Fibroblast of skin of left biceps (primary cell): ENCODE measurements around the gene CAPS.

Source experiments
- DNase-seq, 2 experiments: peaks; one replicate each; pipeline ENCODE4 v3.0.0-alpha.2; 2013; ENCODE audit warnings: low read depth in 2 of 2

Gene CAPS

DNA sequence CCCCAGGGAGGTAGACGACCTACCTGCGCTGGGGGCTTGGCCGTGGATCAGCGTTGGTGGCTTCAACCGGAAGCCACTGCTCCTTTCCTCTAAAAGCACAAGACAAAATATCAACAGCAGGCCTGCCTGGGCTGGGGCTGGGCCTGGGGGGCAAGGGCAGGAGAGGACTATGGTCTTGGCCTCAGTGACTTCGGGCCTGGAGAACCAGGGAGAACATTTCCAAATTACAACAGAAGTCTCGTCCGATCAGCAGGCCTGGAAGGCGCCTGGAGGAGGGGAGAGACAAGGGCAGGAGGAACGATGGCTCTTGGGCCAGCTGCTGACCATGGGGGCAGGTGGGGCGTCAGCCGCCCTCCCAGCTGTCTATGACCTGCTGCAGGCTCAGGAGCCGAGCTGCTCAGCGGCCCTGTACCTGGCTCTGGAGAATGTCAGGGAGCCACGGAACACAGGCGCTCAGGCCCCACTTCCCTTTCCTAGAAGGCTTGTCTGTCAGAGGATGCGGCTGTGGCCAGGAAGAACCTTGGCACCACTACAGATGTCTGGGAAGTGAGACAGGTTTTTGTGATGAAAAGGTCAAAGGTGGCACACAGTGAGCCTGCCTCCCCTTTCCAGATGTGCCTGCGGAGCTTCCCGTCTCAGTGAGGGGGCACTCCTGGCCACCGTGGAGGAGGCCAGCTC is 19.5 kb downstream of the CAPS start:
- no peak for DNase-seq

DNA sequence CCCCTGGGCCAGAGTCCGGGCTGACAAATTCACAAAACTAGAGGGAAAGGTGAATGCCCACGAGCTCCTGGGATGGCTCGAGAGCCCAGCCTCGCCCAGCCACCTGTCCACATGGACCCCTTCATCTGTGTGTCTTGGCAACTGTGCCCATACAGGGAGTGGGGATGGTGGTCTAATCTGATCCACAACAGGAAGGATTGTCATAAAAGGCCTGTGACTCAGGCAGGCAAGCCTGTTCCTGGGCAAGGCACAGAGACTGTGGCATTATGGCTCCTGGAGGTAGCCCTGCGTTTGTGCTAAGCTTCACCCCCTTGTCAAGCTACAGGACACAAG is 20.0 kb downstream of the CAPS start:
- DNase-seq: no peak

GRCh38 chr19:5934774-5935472 is 20.9 kb downstream of the CAPS start:
- peak; percentile 10 to 26 for DNase-seq

- DNase-seq: no peak
Measured at GRCh38 chr19:5935473-5936291, 21.6 kb downstream of the CAPS start.

- no peak for DNase-seq
Measured at GRCh38 chr19:5936292-5936592, 22.2 kb downstream of the CAPS start.

- no peak for DNase-seq
Measured at GRCh38 chr19:5937550-5937949, 23.5 kb downstream of the CAPS start.

GRCh38 chr19:5940260-5941208 is 26.5 kb downstream of the CAPS start:
- no peak for DNase-seq

DNA sequence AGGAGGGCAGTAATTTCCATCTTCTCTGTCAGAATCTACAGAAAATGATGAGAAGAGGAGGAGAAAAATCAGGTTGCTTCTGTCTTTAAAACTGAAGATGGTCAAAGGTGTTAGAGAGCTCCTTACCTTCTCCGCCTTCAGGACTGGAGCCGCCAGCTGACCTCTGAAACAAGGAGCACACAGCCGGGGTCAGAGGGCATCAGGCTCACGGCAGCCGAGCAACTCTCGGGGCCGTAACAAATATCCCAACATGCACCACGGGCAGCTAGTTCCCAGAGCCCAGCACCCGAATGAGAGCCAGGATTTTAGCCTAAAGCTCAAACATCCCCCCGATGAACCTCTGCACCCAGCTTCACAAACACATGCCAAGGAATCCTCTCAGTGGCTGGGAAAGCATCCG is 27.6 kb downstream of the CAPS start:
- DNase-seq: no peak

GRCh38 chr19:5943045-5943444 is 29.0 kb downstream of the CAPS start:
- DNase-seq: no peak

DNA sequence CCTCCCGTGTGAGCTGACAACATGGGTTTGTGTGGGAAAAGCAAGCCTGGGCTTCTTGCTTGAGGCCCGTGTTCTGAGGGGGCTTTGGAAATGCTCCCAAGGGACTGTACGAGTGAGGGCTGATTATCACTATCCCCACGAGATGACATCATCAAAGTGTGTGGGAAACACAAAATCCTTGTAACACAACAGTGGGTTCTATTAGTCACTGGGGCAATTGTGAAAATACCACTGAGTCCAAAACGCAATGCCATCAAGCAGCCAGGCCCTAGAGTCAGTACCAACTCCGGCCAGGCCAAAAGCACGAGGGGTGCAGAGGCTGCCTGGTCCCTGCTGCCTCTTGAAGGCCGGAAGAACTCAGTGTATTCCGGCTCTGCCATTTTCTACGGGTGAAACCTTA is 29.6 kb downstream of the CAPS start:
- no peak for DNase-seq

DNA sequence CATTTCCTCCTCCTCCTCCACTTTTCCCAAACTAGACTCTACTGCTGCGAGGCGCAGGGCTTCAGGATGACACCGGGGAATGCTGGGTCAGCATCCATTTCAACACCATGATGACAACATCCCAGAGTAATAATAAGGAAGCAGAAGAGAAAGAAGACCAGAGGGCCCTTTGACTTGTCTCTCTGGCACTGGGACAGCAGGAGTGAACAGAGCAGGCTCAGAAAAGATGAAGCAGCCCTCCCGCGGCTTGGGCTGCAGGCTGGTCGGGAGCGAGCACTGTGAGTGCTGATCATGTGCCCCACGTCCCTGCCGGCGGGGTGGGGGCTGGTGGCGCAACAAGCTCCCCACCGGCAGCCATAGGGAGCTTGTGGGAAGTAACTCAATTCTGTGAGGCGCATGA is 33.4 kb downstream of the CAPS start:
- DNase-seq: no peak

DNA sequence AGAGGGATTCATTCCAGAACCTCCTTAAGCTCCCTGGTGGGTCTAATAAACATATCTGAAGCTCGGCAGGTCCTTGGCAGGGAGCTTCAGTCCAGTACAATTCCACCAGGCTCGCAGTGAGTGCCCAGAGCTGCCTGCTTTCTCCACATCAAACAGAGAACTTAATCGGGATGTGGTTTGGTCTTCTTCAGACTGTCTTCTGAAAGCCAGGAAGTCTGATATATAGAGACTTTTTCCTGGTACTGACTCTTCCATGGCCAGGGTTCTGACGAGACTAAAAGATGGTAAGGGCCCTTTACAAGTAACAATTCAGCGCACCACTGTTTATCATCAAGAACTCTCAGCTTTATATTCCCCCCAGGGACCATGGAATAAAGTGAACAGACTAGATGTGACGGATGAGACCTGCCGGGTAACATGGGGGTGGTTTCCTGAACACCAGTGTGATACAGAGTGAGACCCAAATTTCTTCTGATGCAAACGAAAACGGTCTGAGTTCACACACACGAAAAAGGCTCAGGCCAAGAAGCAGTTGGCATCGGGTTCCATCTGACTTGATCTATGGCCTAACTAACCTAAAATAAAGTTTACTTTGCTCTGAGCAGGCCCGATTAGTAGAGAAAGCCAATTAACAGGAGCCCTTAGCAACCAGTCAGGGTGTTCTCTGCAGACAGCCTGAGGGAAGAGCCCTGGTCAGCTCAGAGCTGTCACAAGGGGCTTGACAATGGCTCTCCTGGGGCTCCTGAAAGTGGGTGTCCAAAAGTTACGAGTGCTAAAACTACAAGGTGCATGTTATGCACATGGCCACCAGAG is 34.9 kb downstream of the CAPS start:
- DNase-seq: no peak

DNA sequence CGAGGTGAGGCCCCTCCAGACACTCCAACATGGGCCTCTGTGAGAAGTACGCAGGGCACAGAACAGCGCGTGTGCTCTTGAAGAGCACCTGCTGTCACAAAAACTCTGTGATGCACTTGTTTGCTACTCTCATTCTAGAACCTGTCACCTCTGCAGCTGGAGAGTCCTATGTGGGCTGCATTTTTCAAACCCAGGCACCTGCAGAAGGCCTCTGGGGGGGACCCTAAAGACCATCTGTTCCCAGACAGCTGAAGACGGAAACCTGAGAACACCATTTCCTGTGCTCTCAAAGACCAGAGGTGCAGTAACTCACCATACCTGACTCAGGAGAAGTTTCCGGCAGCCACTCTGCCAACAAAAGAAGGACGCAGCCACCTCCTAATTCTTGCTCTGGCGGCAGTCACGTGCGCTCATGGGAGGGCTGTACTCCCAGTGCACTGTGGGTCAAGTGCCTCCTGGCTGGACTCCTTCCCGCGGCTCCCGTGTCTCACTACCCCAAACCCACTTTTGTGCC is 35.8 kb downstream of the CAPS start:
- DNase-seq: no peak

DNA sequence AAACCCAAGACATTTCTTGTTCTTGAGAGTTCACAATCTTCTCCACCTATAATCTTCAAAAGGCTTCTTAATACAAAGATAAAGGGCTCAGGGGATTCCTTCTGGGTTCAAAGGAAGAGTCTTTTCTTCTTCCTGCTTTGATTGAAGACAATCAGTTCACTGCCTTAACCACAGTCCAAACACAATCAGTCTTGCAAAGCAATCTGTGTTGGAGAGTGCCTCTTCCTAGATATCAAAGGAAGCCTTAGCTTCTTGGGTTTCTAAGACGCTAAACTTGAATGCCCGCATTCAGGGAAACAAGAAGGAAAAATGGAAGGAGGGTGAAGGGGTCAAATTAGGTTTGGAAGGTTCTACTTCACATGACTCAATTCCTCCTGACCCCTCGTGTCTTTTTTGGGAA is 36.7 kb downstream of the CAPS start:
- no peak for DNase-seq

- DNase-seq: no peak
Measured at GRCh38 chr19:5951338-5951861, 37.3 kb downstream of the CAPS start.

DNA sequence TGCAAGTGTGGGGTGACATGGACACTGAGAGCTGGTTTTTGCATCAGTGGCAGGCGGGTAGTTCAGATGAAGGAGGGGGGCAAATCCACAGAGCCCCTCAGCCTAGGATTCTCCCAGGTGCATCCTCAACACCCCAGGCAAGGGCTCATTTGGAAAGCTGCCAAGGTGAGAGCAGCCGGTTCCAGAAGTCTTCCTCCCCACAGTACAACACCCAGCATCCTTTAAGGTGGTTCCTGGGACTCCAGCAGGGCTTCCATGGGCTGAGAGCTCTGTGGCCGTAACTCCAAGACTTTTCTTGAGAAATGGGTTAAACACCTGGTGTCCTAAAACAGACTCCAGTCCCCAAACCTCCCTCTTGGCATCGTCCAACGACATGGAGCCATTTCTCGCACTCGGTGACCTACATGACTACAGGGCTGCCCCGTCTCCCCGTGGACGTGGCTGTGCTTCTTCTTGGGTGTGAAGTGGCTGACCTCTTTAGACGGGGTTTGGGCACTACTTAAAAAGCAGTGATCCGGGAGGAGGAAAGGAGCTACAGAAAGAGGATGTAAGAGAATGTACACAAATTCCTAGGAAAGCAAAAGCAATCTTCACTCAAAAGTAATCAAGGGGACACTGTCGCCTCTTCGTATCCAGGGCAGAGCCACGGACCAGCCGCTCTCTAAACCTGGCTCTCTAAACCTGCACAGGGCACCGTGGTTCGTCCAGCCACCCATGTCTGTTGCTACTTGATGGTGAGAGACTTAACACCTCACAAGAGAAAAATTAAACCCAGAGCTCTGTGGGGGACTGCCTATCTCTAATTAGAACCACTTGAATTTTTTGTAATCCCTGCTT is 38.4 kb downstream of the CAPS start:
- DNase-seq: no peak

- peak in 1 of 2 experiments; percentile 29 for DNase-seq
Measured at GRCh38 chr19:5953030-5953589, 39.1 kb downstream of the CAPS start.

DNA sequence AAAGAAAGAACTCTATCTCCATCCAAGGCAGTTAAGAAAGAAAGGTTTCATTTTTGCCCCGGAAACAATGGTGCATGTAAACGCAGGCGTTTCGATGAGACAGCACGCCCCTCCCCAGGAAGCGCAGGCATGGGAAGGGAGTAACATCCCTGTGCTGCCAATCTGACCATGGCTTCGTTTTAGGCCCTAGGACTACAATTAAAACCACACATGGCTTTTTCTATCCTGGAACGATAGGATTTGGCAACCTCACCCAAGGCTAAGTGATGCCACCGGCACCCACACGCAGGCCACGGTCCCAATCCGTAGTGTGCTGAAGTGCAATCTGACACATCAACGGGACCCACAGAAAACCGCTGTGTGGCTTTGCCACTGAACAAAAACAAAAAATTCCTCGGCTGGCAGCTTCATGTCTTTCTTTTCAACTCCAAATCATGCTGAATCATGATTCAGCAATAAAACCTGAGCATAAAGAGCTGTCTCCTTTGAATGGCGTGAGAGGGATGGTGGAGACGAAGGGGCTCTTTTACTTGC is 39.7 kb downstream of the CAPS start:
- DNase-seq: no peak

- DNase-seq: no peak
Measured at GRCh38 chr19:5954293-5954692, 40.2 kb downstream of the CAPS start.
